HepG2 (cell line): ENCODE results near the gene SPAG9. TPM values are rescaled to one million over a fixed set of nuclear protein-coding genes. Genes with fewer than 3 reads are reported as not detected.
A peak's percentile ranks its signal among the peaks of the same experiment; 100 is the strongest.

Experiments used
- ATAC-seq: fragments of 200-7000 bp; cut with Tn5 transposase; 3 replicates; pipeline ENCODE4 v1.9.1; 2020; ENCODE audit warnings: mild to moderate bottlenecking, moderate library complexity
- BruUV-seq: library from RNA; stranded (reverse); fragments of 400-500 nt; replicated peaks from 2 replicates; lab custom pipeline; 2021; lab: Mats Ljungman, UMichigan
- CTCF ChIA-PET: fragments of 300-600 bp; formaldehyde crosslinking; extraction: SDS; loops from one replicate; lab custom pipeline; 2021; ENCODE audit warnings: low total read pairs, inconsistent platforms, low intra/inter-chr PET ratio; lab: Yijun Ruan, JAX
- POLR2A ChIA-PET: fragments of 350-600 bp; sonication (Branson Sonifier 250); formaldehyde crosslinking; loops from one replicate; lab custom pipeline; 2020; ENCODE audit warnings: antibody characterized with exemption, inconsistent platforms; lab: Yijun Ruan, JAX
- DNase-seq: peaks from one replicate; pipeline ENCODE4 v3.0.0-alpha.2; 2015; ENCODE audit warnings: low spot score
- FAIRE-seq: peaks from 3 replicates; lab custom pipeline; 2011; peaks lifted over from hg19 to GRCh38; lab: Jason Lieb, UNC
- H2AFZ ChIP-seq: one replicate; pipeline ENCODE4 v1.6.1; 2011; ENCODE audit warnings: low read length, inconsistent platforms
- H3K27ac ChIP-seq: fragments of 300-600 bp; 3 replicates; pipeline ENCODE4 v1.8.0; 2011; ENCODE audit warnings: mixed run types, mild to moderate bottlenecking, mixed read lengths, low read length, inconsistent platforms; ENCODE audit not compliant: insufficient read depth; ENCODE audit errors: extremely low read length
- H3K27me3 ChIP-seq, 2 experiments: fragments of 200-600 bp in 1 of 2; 2 replicates in 1 of 2; 3 replicates in 1 of 2; pipeline versions ENCODE4 v1.6.0 to v1.8.0; 2011; ENCODE audit warnings: low read length in 2 of 2, mild to moderate bottlenecking in 2 of 2, moderate library complexity in 2 of 2, inconsistent platforms in 1 of 2; ENCODE audit not compliant: insufficient read depth in 2 of 2, control insufficient read depth in 1 of 2
- H3K36me3 ChIP-seq, 2 experiments: fragments of 200-600 bp in 1 of 2; replicated peaks in 1 of 2; 2 replicates in 1 of 2; 3 replicates in 1 of 2; pipeline versions ENCODE4 v1.5.1 to v1.8.0; 2011; ENCODE audit warnings: low read length in 2 of 2, inconsistent platforms in 1 of 2; ENCODE audit not compliant: insufficient read depth in 2 of 2, control insufficient read depth in 1 of 2
- H3K4me1 ChIP-seq: 2 replicates; pipeline ENCODE4 v1.5.1; 2012; ENCODE audit warnings: low read length, inconsistent platforms; ENCODE audit not compliant: insufficient read depth
- H3K4me2 ChIP-seq: 2 replicates; pipeline ENCODE4 v1.6.0; 2011; ENCODE audit warnings: low read depth, low read length, inconsistent platforms
- H3K4me3 ChIP-seq, 3 experiments: fragments of 200-600 bp in 1 of 3; sonication (generic), shearing (Covaris generic) in 1 of 3; replicated peaks in 1 of 3; 2 replicates each; pipeline ENCODE4 v1.5.1; 2011 to 2016; ENCODE audit warnings: low read length in 3 of 3, inconsistent platforms in 2 of 3, low read depth in 2 of 3, mild to moderate bottlenecking in 2 of 3, control low read depth in 1 of 3, mixed read lengths in 1 of 3; ENCODE audit not compliant: insufficient read depth in 1 of 3
- H3K79me2 ChIP-seq: one replicate; pipeline ENCODE4 v1.6.1; 2011; ENCODE audit warnings: low read length, inconsistent platforms; ENCODE audit not compliant: insufficient read depth
- H3K9ac ChIP-seq: 2 replicates; pipeline ENCODE4 v1.6.0; 2011; ENCODE audit warnings: mild to moderate bottlenecking, low read depth, low read length, inconsistent platforms; ENCODE audit not compliant: insufficient read depth
- H3K9me3 ChIP-seq: 2 replicates; pipeline ENCODE4 v1.5.1; 2012; ENCODE audit warnings: mild to moderate bottlenecking, low read length
- H4K20me1 ChIP-seq: 2 replicates; pipeline ENCODE4 v1.6.0; 2011; ENCODE audit warnings: inconsistent platforms, mild to moderate bottlenecking, low read length, moderate library complexity; ENCODE audit not compliant: insufficient read depth
- ISL2 ChIP-seq: sonication (generic); formaldehyde crosslinking; IDR thresholded peaks from 2 replicates; pipeline ENCODE4 v1.5.0; 2020; ENCODE audit warnings: missing genetic modification reagents
- MAFF ChIP-seq: IDR thresholded peaks from 2 replicates; pipeline ENCODE4 v1.6.1; 2011; ENCODE audit warnings: low read depth, low read length, improper control_type of control experiment
- MAFK ChIP-seq, 2 experiments: IDR thresholded peaks in 1 of 2; conservative IDR thresholded peaks in 1 of 2; 2 replicates each; pipeline ENCODE4 v1.6.1; 2011; ENCODE audit warnings: improper control_type of control experiment in 2 of 2, low read length in 2 of 2
- PRMT3 ChIP-seq: sonication (generic); formaldehyde crosslinking; IDR thresholded peaks from 2 replicates; pipeline ENCODE4 v1.8.1; 2022; ENCODE audit warnings: low read depth, mild to moderate bottlenecking, moderate library complexity, missing genetic modification reagents, borderline replicate concordance
- SUZ12 ChIP-seq: fragments of 150-350 bp; IDR thresholded peaks from 2 replicates; pipeline ENCODE4 v1.6.1; 2014; ENCODE audit warnings: low read depth, low read length
- ZSCAN9 ChIP-seq: IDR thresholded peaks from 2 replicates; pipeline ENCODE4 v1.6.1; 2016; ENCODE audit warnings: borderline replicate concordance
- WGBS: methylation state at CpG from one replicate; pipeline ENCODE4 v1.1.6; 2017; ENCODE audit warnings: low lambda C conversion rate; 5-methylcytosine and 5-hydroxymethylcytosine counted together
- in situ Hi-C: cut with HindIII; loops from 2 replicates; pipeline ENCODE4 v1.10.0; 2017; ENCODE audit warnings: low pct_unique_long_range_greater_than_20kb; ENCODE audit not compliant: extremely low pct_ligation_motif_present
- intact Hi-C: fragments of 100-400 bp; cut with micrococcal nuclease; formaldehyde crosslinking; loops from one replicate; pipeline ENCODE4 v1.10.0; 2022; ENCODE audit not compliant: unreplicated experiment
- polyA plus RNA-seq, 8 experiments: library from polyadenylated mRNA; depleted of rRNA in 3 of 8; stranded (reverse) in 7 of 8; unstranded in 1 of 8; fragments of >200 nt; fragmentation: Illumina TruSeq in 4 of 8; extraction: Trizol in 4 of 8; gene quantifications; 2 replicates each; pipeline versions ENCODE4 v1.2.1 to v1.2.3, GENCODE V29; 2011 to 2016; ENCODE audit warnings: low read depth in 4 of 8, missing spikeins in 1 of 8, mixed read lengths in 1 of 8; ENCODE audit not compliant: insufficient read depth in 1 of 8
- total RNA-seq, 5 experiments: library from RNA; depleted of rRNA; stranded (reverse); fragments of >200 nt; fragmentation: Illumina TruSeq; extraction: Trizol; gene quantifications; 2 replicates each; pipeline ENCODE4 v1.2.3, GENCODE V29; 2016; ENCODE audit warnings: low read depth in 1 of 5
- TF ChIP-seq, protein P1 (sequence below): sonication (generic); formaldehyde crosslinking; IDR thresholded peaks from 2 replicates; pipeline ENCODE4 v1.5.1; 2020; ENCODE audit warnings: missing genetic modification reagents, mild to moderate bottlenecking, borderline replicate concordance
- TF ChIP-seq, protein P2 (sequence below): sonication (generic); formaldehyde crosslinking; IDR thresholded peaks from 2 replicates; pipeline ENCODE4 v1.4.0; 2020; ENCODE audit warnings: missing genetic modification reagents

SPAG9 gene
- total and polyA plus RNA-seq, 2 of the 13 experiments (the other 11 are each of a cell fraction or from before 2014, with no cell fraction given) = 43.2 to 78.6 TPM

DNA sequence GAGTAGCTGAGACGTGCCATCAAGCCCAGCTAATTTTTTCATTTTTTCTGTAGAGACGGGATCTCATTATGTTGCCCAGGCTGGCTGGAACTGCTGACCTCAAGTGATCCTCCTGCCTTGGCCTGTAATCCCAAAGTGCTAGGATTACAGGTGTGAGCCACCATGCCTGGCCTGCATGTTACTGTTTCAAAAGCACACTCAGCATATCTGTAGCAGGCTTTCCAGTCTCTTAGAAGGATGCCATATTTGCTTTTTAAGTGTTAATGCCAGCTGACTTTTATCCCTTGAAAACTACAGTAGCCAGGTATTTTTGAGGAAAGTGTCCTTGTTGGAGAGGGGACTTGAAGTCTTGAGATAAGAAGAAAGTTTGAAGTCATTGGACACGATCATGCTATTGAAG is 15.3 kb upstream of the SPAG9 start:
- no peaks in the 10 kb centered on the region for H4K20me1 ChIP-seq
- no peak for FAIRE-seq
- ATAC-seq = 0 out of 3 replicates have a peak, but pooled peaks have one; percentile 14
- no peak overlapping the region for H3K27ac ChIP-seq
- H3K79me2 ChIP-seq = no peaks in the 10 kb centered on the region
- POLR2A ChIA-PET = interaction anchor here (1.0 to 1.5 kb wide), 3 partner anchors 10 to 269 kb away, joined by 3 to 5 read pairs (median 3); partner anchors contain the start of gene TOB1
- peaks cover 54% of the 10 kb centered on the region for H3K4me1 ChIP-seq
- peak overlapping the region; percentile 25; the same call in 1 of the 2 replicates for H3K4me2 ChIP-seq
- H3K4me3 ChIP-seq = no peak overlapping the region
- TF ChIP-seq ISL2 (CRISPR knock-in tag) (no peak), SUZ12 (no peak), MAFK (conservative IDR thresholded peaks at IDR 0.05 in 1 of 2, IDR thresholded peaks at IDR 0.05 in 1 of 2; ENCODE audit: low read length in 2 of 2) (peak; percentile 73 to 83), ZSCAN9 (no peak), MAFF (peak; percentile 73), PRMT3 (CRISPR knock-in tag) (no peak)
- TF ChIP-seq, protein P1, sequence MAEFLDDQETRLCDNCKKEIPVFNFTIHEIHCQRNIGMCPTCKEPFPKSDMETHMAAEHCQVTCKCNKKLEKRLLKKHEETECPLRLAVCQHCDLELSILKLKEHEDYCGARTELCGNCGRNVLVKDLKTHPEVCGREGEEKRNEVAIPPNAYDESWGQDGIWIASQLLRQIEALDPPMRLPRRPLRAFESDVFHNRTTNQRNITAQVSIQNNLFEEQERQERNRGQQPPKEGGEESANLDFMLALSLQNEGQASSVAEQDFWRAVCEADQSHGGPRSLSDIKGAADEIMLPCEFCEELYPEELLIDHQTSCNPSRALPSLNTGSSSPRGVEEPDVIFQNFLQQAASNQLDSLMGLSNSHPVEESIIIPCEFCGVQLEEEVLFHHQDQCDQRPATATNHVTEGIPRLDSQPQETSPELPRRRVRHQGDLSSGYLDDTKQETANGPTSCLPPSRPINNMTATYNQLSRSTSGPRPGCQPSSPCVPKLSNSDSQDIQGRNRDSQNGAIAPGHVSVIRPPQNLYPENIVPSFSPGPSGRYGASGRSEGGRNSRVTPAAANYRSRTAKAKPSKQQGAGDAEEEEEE (CRISPR knock-in tag) = no peak
- TF ChIP-seq, protein P2, sequence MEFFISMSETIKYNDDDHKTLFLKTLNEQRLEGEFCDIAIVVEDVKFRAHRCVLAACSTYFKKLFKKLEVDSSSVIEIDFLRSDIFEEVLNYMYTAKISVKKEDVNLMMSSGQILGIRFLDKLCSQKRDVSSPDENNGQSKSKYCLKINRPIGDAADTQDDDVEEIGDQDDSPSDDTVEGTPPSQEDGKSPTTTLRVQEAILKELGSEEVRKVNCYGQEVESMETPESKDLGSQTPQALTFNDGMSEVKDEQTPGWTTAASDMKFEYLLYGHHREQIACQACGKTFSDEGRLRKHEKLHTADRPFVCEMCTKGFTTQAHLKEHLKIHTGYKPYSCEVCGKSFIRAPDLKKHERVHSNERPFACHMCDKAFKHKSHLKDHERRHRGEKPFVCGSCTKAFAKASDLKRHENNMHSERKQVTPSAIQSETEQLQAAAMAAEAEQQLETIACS = no peak
- TF ChIP-seq, all 625 proteins: peak for 2
- Histone ChIP-seq H3K9ac (no peak overlapping the region), H3K36me3 (no peaks in the 10 kb centered on the region), H3K9me3 (no peaks in the 10 kb centered on the region), H2AFZ (no peak overlapping the region), H3K27me3 (no peaks in the 10 kb centered on the region)
- WGBS = 46% methylated on average over 3 of the region's 3 CpGs
- intact Hi-C loops (no loop called here), in situ Hi-C loops (no loop called here)
- DNase-seq = no peak
- CTCF ChIA-PET = no interaction called here
- no TSS peak for BruUV-seq
